Activated T-helper 1 cell treated with Interleukin-2 at 50 U/mL for 16 hours (primary cell): ENCODE data around the gene LPCAT2.

ENCODE experiments used
- DNase-seq: peaks from one replicate; pipeline ENCODE4 v3.0.0-alpha.2; 2020; ENCODE audit warnings: low read depth

The LPCAT2 gene

GRCh38 chr16:55503726-55504550, 4.9 kb upstream of the LPCAT2 start:
- no peak for DNase-seq

- no peak for DNase-seq
Measured at GRCh38 chr16:55505333-55506015, 3.4 kb upstream of the LPCAT2 start.

- DNase-seq = no peak
Measured at GRCh38 chr16:55506083-55506482, 2.8 kb upstream of the LPCAT2 start.

GRCh38 chr16:55506708-55507107, 2.2 kb upstream of the LPCAT2 start:
- DNase-seq = no peak

- DNase-seq = no peak
Measured at GRCh38 chr16:55508271-55508921, 476 bp upstream of the LPCAT2 start.

- no peak for DNase-seq
Measured at GRCh38 chr16:55510185-55510805, 1.4 kb downstream of the LPCAT2 start.

- DNase-seq = no peak
Measured at GRCh38 chr16:55512941-55513340, 4.1 kb downstream of the LPCAT2 start.

GRCh38 chr16:55513616-55514015, 4.7 kb downstream of the LPCAT2 start:
- no peak for DNase-seq

- no peak for DNase-seq
Measured at GRCh38 chr16:55515111-55515510, 6.2 kb downstream of the LPCAT2 start.

GRCh38 chr16:55521792-55522191, 12.9 kb downstream of the LPCAT2 start:
- no peak for DNase-seq

- DNase-seq = no peak
Measured at GRCh38 chr16:55526441-55526840, 17.6 kb downstream of the LPCAT2 start.

GRCh38 chr16:55527885-55528284, 19.0 kb downstream of the LPCAT2 start:
- DNase-seq = no peak

- no peak for DNase-seq
Measured at GRCh38 chr16:55529018-55529417, 20.1 kb downstream of the LPCAT2 start.

GRCh38 chr16:55530316-55530856, 21.5 kb downstream of the LPCAT2 start:
- DNase-seq = no peak

- DNase-seq = no peak
Measured at GRCh38 chr16:55532227-55532626, 23.4 kb downstream of the LPCAT2 start.

GRCh38 chr16:55534756-55535155, 25.9 kb downstream of the LPCAT2 start:
- DNase-seq = no peak

GRCh38 chr16:55539049-55539448, 30.2 kb downstream of the LPCAT2 start:
- DNase-seq = no peak

GRCh38 chr16:55539488-55539887, 30.6 kb downstream of the LPCAT2 start:
- DNase-seq = no peak

- no peak for DNase-seq
Measured at GRCh38 chr16:55540221-55540620, 31.3 kb downstream of the LPCAT2 start.

- DNase-seq = no peak
Measured at GRCh38 chr16:55542459-55543082, 33.7 kb downstream of the LPCAT2 start.

GRCh38 chr16:55543472-55543871, 34.6 kb downstream of the LPCAT2 start:
- DNase-seq = no peak

- no peak for DNase-seq
Measured at GRCh38 chr16:55552621-55553020, 43.7 kb downstream of the LPCAT2 start.
